Gastrocnemius medialis (tissue), 4 donors: ENCODE data around the gene KCND3.

Experiments
- CTCF ChIP-seq, 5 experiments: fragments of 450-650 bp in 3 of 5; fragments of 200-600 bp in 2 of 5; sonication (generic) in 2 of 5; IDR thresholded peaks in 4 of 5; conservative IDR thresholded peaks in 1 of 5; 1 replicate in 4 of 5; 2 replicates in 1 of 5; pipeline ENCODE4 v1.5.1; 2016 to 2019; ENCODE audit warnings: antibody characterized with exemption in 5 of 5, mild to moderate bottlenecking in 3 of 5, moderate library complexity in 3 of 5
- POLR2A ChIP-seq, 2 donors: fragments of 450-650 bp; IDR thresholded peaks; one replicate each; pipeline ENCODE4 v1.6.1; 2017; ENCODE audit warnings: antibody characterized with exemption in 2 of 2, mild to moderate bottlenecking in 2 of 2, moderate library complexity in 2 of 2

GRCh38 chr1:111832521-111833155 is 156.8 kb downstream of the KCND3 start:
- no peak for TF ChIP-seq CTCF (IDR thresholded peaks at IDR 0.05 in 4 of 5, conservative IDR thresholded peaks at IDR 0.05 in 1 of 5)
- no peak for TF ChIP-seq POLR2A (IDR thresholded peaks at IDR 0.05)
